Measurements from ENCODE around the gene MYZAP. TPM values are rescaled to one million over a fixed set of nuclear protein-coding genes. Genes with fewer than 3 reads are reported as not detected.

MYZAP gene
- not detected in 2 replicates for total RNA-seq (2021)
- Bru-seq, nascent RNA: percentile 25 among the genes with signal in this experiment
- percentile 28 among the genes with signal in this experiment for BruChase-seq, experiment 1, labeled RNA remaining after a 2-hour chase
- BruChase-seq, experiment 2, labeled RNA remaining after a 6-hour chase: not detected
- long read RNA-seq: 0 reads

GRCh38 chr15:57591822-57592367 lies at the start of gene MYZAP:
MYZAP (plus strand) TSS chr15:57591904; CDS start chr15:57592035, 131 bp downstream.
- DNase-seq (ENCODE audit: low spot score): peak; percentile 43
- CTCF ChIA-PET: no interaction called here
- Histone ChIP-seq H3K27me3 (replicated peaks; ENCODE audit: insufficient read depth, low read depth, low read length, poor library complexity) (no peaks in the 10 kb centered on the region), H3K4me3 (ENCODE audit: low read depth, low read length, poor library complexity, severe bottlenecking) (peak within 1 kb of the TSS; percentile 40), H3K4me1 (ENCODE audit: insufficient read depth, low read length, poor library complexity, severe bottlenecking) (no peaks in the 10 kb centered on the region), H3K36me3 (ENCODE audit: insufficient read depth, low read length, poor library complexity, severe bottlenecking) (no peaks in the 10 kb centered on the region), H3K27ac (ENCODE audit: low read depth, low read length, poor library complexity, severe bottlenecking) (no peak within 1 kb of the TSS), H3K9me3 (ENCODE audit: low read depth, low read length, poor library complexity, severe bottlenecking) (no peaks in the 10 kb centered on the region)
- TF ChIP-seq EZH2 (IDR thresholded peaks at IDR 0.05; ENCODE audit: borderline replicate concordance, low read depth, low read length, poor library complexity, severe bottlenecking) (no peak), CTCF (conservative IDR thresholded peaks at IDR 0.05; ENCODE audit: low read depth, low read length) (no peak)
- POLR2A ChIA-PET (ENCODE audit: low non-redundant PET): interaction anchor here (0.6 kb wide), 1 partner anchor 1558 kb away, joined by 7 read pairs; no protein-coding TSS in a partner anchor
- intact Hi-C loops (cut with micrococcal nuclease; ENCODE audit: unreplicated experiment): no loop called here
- no TSS peak for BruUV-seq (replicated peaks)

GRCh38 chr15:57542505-57542817 lies 49.2 kb upstream of the MYZAP start:
- POLR2A ChIA-PET (ENCODE audit: low non-redundant PET): interaction anchor here (0.6 to 0.9 kb wide), 3 partner anchors 9 to 651 kb away, joined by 3 to 4 read pairs (median 3); no protein-coding TSS in a partner anchor
- Histone ChIP-seq H3K36me3 (ENCODE audit: insufficient read depth, low read length, poor library complexity, severe bottlenecking) (no peaks in the 10 kb centered on the region), H3K9me3 (ENCODE audit: low read depth, low read length, poor library complexity, severe bottlenecking) (no peaks in the 10 kb centered on the region), H3K27ac (ENCODE audit: low read depth, low read length, poor library complexity, severe bottlenecking) (no peak overlapping the region), H3K4me3 (ENCODE audit: low read depth, low read length, poor library complexity, severe bottlenecking) (no peak overlapping the region), H3K27me3 (replicated peaks; ENCODE audit: insufficient read depth, low read depth, low read length, poor library complexity) (no peaks in the 10 kb centered on the region), H3K4me1 (ENCODE audit: insufficient read depth, low read length, poor library complexity, severe bottlenecking) (peaks cover 15% of the 10 kb centered on the region)
- no TSS peak for BruUV-seq (replicated peaks)
- intact Hi-C loops (cut with micrococcal nuclease; ENCODE audit: unreplicated experiment): loop anchor here (1.0 kb wide), 1 partner anchor 202 kb away; no protein-coding TSS in a partner anchor
- peak; percentile 21; the same call in 1 of the 2 replicates for TF ChIP-seq CTCF (conservative IDR thresholded peaks at IDR 0.05; ENCODE audit: low read depth, low read length)
- no peak for TF ChIP-seq EZH2 (IDR thresholded peaks at IDR 0.05; ENCODE audit: borderline replicate concordance, low read depth, low read length, poor library complexity, severe bottlenecking)
- CTCF ChIA-PET: interaction anchor here (0.7 to 1.5 kb wide), 7 partner anchors 9 to 1046 kb away, joined by 3 to 20 read pairs (median 4); no protein-coding TSS in a partner anchor
- no peak for DNase-seq (ENCODE audit: low spot score)

GRCh38 chr15:57544848-57545480 lies 46.7 kb upstream of the MYZAP start:
- H3K4me3 ChIP-seq (ENCODE audit: low read depth, low read length, poor library complexity, severe bottlenecking): no peak overlapping the region
- no peak for TF ChIP-seq EZH2 (IDR thresholded peaks at IDR 0.05; ENCODE audit: borderline replicate concordance, low read depth, low read length, poor library complexity, severe bottlenecking)
- ChIA-PET POLR2A (ENCODE audit: low non-redundant PET) (no interaction called here), CTCF (no interaction called here)
- H3K4me1 ChIP-seq (ENCODE audit: insufficient read depth, low read length, poor library complexity, severe bottlenecking): no peaks in the 10 kb centered on the region
- no peaks in the 10 kb centered on the region for H3K9me3 ChIP-seq (ENCODE audit: low read depth, low read length, poor library complexity, severe bottlenecking)
- no TSS peak for BruUV-seq (replicated peaks)
- no peaks in the 10 kb centered on the region for H3K27me3 ChIP-seq (replicated peaks; ENCODE audit: insufficient read depth, low read depth, low read length, poor library complexity)
- DNase-seq (ENCODE audit: low spot score): no peak
- no peaks in the 10 kb centered on the region for H3K36me3 ChIP-seq (ENCODE audit: insufficient read depth, low read length, poor library complexity, severe bottlenecking)
- no peak overlapping the region for H3K27ac ChIP-seq (ENCODE audit: low read depth, low read length, poor library complexity, severe bottlenecking)
- intact Hi-C loops (cut with micrococcal nuclease; ENCODE audit: unreplicated experiment): no loop called here
